GM18870 (cell line): ENCODE results near the gene SPATA2.
"Not testable (repeated sequence)": the region's sequence is repeated elsewhere in the genome, so short reads cannot be mapped to it uniquely, and the experiment has no call there.

ENCODE experiments used
- ATAC-seq: cut with Tn5 transposase; IDR thresholded peaks from one replicate; pipeline ENCODE4 v1.9.1; 2021; ENCODE audit warnings: moderate library complexity; ENCODE audit not compliant: unreplicated experiment

Gene SPATA2

DNA sequence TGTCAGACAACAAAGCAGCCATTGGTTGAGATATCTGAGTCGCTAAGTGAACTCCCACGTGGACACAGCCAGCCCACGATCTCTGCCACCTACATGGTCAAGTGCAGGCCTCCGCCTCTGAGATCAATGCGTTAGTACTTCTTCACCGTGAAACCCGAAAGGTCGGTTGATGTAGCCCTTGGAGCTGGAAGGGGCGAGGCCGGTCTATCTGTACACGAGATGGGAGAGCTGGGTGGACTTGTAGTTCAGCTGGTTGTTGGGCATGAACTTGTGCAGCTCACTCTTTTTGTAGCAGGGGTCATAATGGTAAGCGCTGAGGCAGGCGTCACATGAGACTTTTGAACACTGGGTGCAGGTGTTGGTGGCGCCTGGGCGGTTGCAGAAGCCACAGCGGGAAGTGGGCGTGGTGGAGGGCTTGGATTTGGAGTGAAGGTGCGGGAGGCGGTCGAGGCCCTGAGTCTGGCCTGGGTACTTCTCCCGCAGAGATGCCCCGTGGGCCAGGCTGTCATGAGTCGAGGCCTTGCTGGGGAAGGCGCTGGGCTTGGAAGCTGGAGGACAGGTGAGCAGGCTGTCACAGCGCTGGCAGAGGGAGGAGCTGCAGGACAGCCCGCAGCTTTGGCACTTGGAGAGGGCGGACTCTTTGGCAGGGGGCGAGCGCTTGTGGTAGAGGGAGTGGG, 9.8 kb downstream of the SPATA2 start:
- no peak for ATAC-seq

DNA sequence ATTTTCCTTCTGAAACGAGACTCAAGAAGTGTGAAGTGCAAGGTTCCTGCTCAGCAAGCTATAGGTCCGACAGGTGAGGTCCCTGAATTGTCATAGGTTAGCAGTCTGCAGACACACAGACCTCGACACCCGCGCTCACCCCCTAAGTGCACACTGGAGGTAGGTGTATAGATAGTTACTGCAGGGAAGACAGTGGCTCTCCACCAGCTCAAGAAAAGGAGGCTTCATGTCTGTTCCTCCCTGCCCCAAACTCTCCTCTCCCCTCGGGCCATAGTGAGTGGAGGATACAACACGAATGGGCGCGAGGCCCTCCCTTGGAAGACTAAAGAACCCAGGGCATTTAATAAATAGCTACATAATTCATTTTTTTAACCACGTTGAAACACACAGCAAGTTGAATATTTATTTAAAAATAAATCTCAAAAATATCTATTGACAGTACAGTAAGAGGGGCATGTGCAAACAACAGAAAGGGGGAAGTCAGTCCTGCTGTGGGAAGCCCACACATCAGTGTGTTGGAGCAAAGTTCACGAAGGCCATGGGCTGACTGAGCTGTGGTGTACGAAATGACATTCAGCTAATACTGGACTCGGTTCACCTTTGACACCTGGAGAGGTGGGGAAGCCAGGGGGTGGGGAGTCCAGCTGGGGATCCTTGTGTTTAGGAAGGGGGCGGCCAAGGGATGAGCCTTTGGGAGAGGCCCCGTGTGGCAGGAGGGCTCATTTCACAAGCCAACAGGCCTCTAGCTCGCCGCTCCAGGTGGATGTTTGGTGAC, 10.7 kb downstream of the SPATA2 start:
- ATAC-seq: no peak

DNA sequence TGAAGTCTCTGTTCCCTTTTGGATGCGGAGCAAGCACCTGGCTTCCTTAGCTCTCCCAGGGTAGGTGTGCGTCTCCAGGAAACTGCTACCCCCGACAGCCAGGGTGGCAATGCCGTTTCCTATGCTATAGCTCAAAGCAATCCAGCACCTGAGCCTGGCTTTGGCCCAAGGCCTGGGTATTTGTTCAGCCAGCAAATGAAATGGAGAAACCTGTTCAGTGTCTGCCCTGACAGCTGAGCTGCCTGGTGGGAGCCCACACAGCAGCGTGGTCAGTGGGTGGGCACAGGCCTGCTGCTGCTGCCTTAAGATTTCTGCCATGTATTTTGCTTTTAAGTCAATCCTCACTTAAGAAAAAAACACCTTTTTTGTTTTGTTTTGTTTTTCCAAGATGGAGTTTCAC, 13.7 kb downstream of the SPATA2 start:
- ATAC-seq: no peak

DNA sequence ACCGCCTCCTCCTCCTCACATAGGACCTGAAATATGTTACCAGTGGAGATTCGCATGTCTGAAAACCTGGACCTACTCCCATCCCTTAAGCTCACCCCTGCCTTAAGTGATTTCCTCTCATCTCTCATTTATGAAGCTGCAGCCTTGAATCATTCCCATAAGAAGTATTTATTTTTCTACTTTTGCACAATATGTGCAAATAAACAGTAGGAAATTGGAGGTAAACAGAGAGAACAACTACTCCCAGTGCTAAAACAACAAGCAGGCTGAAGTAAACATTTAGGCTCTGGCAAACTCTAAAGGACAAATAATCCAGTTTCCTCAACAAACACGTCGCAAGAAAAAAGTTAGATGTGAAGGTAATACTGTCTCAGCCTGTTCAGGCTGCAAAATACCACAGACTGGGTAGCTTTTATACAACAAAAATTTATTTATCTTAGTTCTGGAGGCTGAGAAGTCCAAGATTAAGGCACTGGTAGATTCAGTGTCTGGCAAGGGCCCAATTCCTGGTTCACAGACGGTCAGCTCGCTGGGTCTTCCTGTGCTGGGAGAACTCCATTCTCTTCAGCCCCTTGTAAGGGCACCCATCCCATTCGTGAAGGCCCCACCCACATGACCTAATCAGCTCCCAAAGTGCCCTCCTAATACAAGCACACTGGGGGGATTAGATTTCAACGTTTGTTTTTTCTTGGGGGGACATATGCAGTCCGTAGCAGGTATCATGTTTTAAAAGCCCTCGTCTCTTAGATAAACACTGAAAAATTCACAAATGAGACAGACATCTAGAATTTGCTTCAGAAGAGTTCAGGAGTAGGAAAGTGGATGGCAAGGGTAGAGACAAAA, 15.6 kb downstream of the SPATA2 start:
- no peak for ATAC-seq

DNA sequence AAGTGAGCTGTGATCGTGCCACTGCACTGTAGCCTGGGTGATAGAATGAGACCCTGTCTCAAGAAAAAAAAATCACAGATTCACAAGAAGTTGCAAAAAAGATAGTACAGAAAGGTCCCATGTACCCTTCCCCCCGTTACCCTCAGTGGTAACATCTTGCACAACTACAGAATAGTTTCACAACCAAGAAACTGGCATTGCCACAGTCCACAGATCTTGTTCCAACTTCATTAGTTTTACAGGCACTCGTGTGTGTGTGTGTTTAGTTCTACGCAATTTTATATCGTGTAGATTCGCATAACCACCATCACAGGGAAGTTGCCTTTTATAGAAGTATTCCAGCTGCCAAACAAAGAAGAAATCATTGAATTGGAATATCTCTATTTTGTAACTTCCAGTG, 19.1 kb downstream of the SPATA2 start:
- ATAC-seq: no peak

DNA sequence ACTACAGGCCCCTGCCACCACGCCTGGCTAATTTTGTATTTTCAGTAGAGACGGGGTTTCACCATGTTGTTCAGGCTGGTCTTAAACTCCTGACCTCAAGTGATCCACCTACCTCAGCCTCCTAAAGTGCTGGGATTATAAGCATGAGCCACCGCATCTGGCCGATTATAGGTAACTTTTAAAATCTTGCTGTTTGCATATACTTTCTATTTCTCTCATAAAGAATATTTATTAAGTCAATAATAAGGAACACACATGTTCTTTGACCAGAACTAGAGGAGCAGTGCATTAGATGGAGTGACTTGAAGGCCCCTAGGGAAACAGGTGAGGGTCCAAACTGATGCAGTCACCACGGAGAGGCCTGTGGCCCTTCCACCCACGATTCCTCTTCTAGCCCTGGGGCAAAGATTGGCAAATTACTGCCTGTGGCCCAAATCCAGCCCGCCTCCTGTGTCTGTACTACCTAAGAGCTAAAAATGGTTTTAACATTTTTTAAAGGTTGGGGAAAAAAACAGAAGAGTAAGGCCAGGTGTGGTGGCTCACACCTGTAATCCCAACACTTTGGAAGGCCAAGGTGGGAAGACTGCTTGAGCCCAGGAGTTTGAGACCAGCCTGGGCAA, 19.7 kb downstream of the SPATA2 start:
- not testable (repeated sequence) for ATAC-seq

DNA sequence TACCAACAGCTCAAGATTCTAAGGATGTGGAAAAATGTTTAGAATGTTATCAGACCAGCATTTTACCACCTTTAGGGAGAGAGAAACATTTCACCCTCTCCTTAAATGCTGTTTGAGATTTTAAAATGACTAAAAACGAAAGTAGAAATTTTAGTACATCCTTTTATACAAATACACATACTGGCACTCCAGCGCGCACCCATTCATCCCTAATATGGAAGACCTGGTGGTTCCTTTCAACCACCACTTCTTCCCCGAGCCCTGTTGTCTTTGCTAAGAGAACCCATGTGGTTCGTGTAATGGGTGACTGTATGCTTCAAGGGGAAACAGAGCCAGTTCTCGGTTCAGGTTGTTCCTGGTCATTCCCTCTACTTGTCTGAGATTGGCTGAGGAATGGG, 21.3 kb downstream of the SPATA2 start:
- ATAC-seq: no peak

DNA sequence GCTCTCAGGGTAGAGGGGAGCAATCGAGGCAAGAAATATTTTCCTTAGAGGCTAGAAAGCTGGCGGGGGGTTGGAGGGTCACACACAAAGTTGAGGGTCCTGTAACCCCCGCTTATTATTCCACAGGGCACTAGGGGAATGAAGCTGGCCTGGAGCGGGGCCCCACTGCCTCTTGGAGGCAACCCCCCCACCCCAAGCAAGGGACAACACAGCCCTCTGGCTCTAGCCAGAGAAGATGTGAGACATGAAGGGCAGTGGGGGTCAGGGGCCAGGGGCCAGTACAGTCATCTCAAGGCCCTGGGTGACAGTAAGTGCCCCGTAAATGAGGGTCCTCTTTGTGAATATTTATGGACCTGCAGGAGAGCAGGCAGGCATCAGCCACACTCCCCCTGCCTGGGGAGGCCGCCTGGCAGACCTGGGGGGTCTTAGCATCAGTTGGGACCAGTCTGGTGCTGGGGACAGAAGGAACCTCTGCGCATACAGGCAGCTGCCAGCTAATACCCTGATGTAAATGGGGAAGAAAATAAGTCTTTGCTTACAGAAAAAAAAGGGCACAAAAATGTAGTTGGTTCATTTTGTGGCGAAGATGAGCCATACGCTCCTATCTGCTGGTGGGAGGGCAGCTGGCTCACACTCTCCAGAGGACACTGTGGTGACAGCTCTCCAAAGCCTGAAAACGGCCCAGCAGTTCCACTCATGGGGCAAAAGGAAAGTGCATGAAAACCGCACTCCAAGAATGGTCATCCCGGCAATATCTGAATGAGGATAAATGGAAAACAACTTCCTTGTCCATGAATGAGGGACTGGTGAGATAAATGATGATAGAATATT, 21.9 kb downstream of the SPATA2 start:
- ATAC-seq: no peak

DNA sequence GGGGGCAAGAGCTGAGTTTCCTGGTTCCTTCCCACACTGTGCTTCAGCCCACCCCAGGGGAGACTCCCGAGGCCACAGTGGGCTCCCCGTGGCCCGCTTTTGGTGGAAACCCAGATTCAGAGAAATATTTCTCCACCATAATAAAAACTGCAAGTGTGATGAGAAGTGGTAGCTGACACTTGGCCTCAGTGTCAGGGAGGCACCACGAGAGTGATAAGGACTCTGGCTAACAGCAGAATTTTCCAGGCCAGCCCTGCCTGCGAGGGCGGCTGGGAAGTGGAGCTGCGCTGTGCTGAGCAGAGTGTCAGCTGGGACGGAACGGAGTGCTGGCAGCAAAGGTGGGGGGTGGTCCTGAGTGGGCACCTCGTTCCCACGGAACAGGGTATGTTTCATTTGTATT, 22.5 kb downstream of the SPATA2 start:
- no peak for ATAC-seq

DNA sequence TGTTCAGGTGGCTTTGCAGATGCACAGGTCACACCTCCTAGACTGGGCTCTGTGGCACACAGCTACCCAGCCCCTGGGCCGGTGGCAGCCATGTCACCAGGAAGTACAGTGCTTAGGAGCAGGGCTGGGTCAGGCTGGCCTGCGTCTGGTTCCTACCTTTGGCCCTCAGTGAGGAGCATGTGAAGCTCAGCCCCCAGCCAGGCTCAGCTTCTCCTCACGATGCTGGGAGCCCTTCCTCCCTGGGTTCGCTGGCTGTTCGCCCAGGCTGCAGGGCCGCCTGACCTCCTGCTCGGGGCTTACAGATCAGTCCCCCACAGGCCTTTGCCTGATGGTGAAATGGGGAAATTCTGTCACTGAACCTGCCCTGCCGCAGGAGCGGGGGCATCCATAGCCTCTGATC, 23.1 kb downstream of the SPATA2 start:
- no peak for ATAC-seq

DNA sequence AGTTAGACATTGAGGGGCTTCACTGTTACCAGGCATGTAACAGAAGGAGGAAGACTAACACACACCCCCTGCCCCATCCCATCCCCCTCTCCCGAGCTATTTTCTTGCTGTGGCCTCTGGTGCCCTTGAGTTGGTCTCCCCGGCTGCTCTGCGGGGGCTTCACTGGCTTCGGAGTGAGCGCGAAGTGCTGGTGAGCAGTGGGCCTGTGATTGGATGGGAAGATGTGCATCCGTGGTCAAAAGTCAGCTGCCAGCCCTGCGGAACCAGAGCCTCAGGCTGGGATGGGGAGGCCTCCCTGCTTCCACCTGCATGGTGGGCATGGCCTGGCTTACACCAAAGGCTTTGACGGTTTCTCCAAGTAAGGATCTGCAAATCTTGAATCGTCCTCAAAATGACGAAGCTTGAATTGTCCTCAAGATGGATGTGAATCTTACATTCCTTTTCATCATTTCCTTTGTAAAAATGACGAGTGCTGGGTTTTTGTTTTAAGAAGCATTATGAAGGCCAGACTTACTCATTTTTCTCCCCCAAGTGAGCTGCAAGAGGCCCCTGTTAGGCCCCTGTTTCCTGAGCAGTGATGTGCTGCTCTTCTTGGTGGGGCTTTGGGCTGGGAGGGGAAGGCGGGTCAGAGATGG, 23.7 kb downstream of the SPATA2 start:
- no peak for ATAC-seq

DNA sequence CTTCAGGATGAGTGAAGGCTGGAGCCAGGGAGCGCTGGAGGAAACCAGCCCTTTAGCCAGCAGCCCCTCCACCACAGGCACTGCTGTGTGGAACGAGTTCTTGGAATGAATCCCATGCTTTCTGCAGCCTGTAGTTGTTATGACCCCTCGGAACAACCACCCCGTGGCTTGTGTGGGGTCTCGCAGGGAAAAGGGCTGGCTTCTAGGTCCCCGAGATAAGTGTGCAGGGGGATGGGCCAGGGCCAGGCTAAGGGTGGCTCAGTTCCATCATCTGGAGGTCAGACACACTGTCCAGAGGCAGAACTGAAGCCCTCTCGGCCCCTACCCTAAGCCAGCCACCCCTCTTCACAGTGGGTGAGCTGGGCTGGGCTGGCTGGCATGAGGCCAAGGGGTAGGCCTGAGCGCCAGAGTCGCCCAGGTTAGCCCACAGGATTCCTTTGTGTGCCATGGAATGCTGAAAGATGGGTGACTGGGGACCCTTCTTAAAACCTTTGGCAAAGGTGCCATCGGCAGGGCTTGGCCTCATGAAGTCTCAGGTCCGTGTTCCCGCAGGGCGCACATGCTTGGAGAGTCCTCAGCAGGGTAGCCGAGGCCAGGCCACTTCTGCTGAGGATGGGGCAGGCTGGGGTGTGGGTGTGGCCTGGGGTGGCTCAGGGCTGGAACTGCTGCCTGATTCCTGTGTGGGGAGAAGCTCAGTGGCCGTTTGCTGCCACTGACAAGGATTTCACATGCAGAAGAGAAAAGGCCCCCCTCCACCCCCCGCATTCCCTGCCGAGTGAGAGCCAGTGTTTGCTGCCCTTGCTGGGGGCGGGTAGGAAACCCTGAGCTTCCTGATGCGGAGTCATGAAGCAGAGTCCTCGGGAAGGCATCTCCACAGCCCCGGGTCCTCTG, 24.6 kb downstream of the SPATA2 start:
- ATAC-seq: no peak

DNA sequence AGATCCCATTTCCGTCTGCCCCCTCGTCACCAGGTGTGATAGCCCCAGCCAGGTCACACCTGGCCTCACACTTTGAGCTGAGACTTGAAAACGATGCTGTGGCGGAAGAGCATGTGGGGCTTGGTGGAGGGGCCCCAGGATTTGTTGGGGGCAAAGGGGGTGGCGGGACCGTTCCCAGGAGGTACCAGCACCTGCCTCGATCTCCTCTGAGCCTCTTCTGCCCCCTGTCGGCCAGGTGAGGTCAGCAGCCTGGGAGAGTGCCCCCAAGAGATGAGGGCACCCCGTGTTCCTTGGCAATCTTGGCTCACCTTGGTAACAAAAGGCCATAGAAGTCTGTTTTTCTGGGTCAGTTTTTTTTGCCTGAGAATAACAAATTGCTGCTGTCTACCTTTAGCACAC, 25.4 kb downstream of the SPATA2 start:
- ATAC-seq: no peak

DNA sequence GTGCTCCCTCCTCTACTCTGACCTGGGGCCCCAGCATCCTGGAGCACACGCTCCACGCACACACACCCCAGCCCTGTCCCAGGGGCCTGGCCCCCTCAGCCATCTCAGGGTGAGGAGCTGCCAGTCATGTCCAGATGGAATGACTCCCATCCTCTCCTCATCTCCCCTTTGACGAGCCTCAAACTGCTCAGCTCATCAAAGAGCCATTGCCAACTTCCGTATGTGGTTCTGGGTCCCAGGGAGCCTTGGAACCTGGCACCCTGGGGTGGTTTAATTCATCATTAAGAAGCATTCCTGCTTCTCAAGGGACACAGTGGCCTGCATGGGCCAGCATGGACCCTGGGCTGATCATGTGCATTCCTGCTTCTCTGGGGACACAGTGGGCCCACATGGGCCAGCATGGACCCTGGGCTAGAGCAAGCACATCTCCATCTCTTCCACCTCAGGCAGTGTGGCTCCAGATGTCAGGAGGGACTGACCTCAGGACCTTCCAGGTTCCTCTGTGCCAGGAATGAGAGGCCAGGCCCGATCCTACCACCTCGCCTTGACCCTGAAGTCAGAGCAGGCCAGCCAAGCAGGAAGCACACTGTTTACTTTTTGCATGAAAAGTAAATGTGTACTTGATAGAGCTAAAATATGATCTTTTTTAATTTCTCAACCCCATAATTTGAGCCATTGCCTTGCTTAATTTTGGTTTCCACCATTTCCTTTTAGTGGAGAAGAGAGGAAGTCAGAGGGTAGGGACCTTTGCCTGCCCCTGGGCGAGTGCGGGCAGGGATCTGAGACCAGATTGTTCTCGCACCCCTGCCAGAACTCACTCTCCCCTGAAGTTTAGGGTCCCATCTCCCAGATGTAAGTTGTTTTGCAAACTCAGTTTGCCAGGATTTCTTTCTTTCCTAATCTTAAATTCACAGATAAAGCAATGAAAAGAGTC, 26.1 kb downstream of the SPATA2 start:
- no peak for ATAC-seq

DNA sequence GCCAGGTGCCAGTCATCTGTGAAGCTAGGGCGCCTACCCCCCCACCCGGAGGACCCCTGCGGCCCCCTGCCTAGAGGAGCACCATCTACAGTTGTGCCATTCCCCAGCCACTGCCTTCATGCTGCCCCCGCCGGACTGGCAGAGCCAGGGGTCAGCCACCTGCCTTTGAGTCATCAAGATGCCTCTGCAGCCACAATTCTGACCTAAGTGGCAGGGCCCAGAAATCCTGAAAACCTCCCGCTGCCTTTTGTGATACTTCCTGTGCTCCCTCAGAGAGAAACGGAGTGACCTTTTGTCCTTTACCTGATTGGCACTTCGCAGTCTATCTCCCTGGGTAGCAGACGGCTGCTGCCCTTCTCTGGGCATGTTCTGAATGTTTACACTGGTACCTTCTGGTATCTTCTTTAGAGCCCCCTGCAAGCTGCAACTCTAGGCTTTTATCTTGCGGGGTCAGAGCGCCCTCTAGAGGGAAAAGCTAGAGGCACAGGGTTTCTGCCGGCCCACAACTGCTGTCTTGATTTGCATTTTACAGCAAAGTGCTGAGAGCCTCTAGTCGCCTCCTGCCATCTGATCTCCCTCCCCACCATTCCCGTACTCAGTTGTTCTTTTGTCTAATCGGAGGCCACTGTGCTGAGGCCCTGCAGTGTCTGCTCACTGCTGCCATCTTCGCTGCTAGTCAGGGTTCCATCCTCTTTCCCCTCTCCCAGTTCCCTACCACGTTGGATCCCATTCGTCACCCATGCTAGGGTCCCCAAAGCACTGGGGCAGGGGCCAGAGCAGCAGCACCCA, 26.9 kb downstream of the SPATA2 start:
- ATAC-seq: no peak

DNA sequence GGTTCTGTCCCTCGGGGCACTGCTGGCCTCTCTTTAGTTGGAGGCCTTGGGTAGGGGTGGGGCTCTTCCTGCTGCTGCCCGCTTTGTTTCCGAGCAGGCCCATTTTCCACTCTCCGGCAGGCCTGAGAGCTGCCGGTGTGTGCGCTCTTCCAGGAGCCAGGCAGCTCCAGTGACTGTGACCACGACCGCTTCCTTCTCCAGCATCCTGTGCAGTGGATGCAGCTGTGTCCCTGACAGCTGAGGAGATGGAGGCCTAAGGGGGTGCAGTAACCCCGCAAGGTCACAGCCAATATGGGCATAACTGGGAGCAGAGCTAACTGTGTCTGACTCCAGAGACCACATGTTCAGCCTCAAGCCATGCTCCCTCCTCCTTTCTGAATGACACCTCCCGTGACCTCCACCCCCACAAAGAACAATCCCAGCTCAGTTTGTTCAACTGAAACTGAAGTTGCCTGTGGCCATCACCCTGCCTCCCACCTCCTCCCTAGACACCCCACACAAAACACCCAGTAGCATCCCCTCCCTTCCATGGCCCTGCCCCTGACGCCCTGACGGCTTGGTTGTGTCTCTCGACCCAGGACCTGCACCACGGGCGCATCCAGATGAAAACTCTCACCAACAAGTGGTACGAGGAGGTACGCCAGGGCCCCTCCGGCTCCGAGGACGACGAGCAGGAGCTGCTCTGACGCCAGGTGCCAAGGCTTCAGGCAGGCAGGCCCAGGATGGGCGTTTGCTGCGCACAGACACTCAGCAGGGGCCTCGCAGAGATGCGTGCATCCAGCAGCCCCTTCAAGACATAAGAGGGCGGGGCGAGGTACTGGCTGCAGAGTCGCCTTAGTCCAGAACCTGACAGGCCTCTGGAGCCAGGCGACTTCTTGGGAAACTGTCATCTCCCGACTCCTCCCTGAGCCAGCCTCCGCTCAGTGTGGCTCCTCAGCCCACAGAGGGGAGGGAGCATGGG, 27.8 kb downstream of the SPATA2 start:
- no peak for ATAC-seq
